A549 (cell line): ENCODE results near the gene LRSAM1. TPM values are rescaled to one million over a fixed set of nuclear protein-coding genes. Genes with fewer than 3 reads are reported as not detected.

Experiments used
- ATAC-seq, 2 experiments: fragments of 200-7000 bp in 1 of 2; fragments of >200 bp in 1 of 2; cut with Nextera tagmentation in 1 of 2; cut with Tn5 transposase in 1 of 2; 3 replicates each; pipeline versions ENCODE4 v1.8.0 to v1.9.1; 2018 to 2020; ENCODE audit warnings: mild to moderate bottlenecking in 1 of 2, moderate library complexity in 1 of 2
- CTCF ChIA-PET: fragments of 300-600 bp; sonication (Branson Sonifier 250); formaldehyde crosslinking; extraction: SDS; loops from one replicate; lab custom pipeline; 2021; ENCODE audit warnings: antibody characterized with exemption, inconsistent platforms; lab: Yijun Ruan, JAX
- POLR2A ChIA-PET: fragments of 350-600 bp; formaldehyde crosslinking; extraction: SDS; loops from one replicate; lab custom pipeline; 2021; ENCODE audit warnings: antibody characterized with exemption, inconsistent platforms; lab: Yijun Ruan, JAX
- DNase-seq, 2 experiments: peaks; one replicate each; pipeline versions ENCODE4 v3.0.0 to v3.0.0-alpha.2; 2011 to 2016; ENCODE audit warnings: low read depth in 1 of 2, low spot score in 1 of 2
- FAIRE-seq: peaks from 2 replicates; lab custom pipeline; 2011; peaks lifted over from hg19 to GRCh38; lab: Jason Lieb, UNC
- H3K27ac ChIP-seq, 2 experiments: fragments of >200 bp; sonication (Bioruptor Twin); formaldehyde crosslinking; 3 replicates each; pipeline ENCODE4 v1.5.1; 2016 to 2017
- H3K4me1 ChIP-seq: fragments of >200 bp; sonication (Bioruptor Twin); formaldehyde crosslinking; 3 replicates; pipeline ENCODE4 v1.6.1; 2016
- H3K4me2 ChIP-seq: fragments of >200 bp; sonication (Bioruptor Twin); formaldehyde crosslinking; 3 replicates; pipeline ENCODE4 v1.6.1; 2016
- H3K4me3 ChIP-seq: fragments of >200 bp; sonication (Bioruptor Twin); formaldehyde crosslinking; 3 replicates; pipeline ENCODE4 v1.5.1; 2016
- H3K9me3 ChIP-seq: fragments of >200 bp; sonication (Bioruptor Twin); formaldehyde crosslinking; 3 replicates; pipeline ENCODE4 v1.6.1; 2016
- BHLHE40 ChIP-seq: IDR thresholded peaks from 2 replicates; pipeline ENCODE4 v1.6.1; 2012; ENCODE audit warnings: low read depth, low read length, inconsistent platforms
- CHD2 ChIP-seq: fragments of 150-350 bp; IDR thresholded peaks from 2 replicates; pipeline ENCODE4 v1.6.1; 2014; ENCODE audit warnings: low read length; ENCODE audit not compliant: partially characterized antibody
- CTCF ChIP-seq: fragments of >200 bp; sonication (Bioruptor Twin); formaldehyde crosslinking; IDR thresholded peaks from 3 replicates; pipeline ENCODE4 v1.5.1; 2016
- EHMT2 ChIP-seq: fragments of 200-600 bp; sonication (generic); IDR thresholded peaks from 2 replicates; pipeline ENCODE4 v1.6.1; 2016; ENCODE audit warnings: antibody characterized with exemption, low read depth, mild to moderate bottlenecking, moderate library complexity
- FOSL2 ChIP-seq, 2 experiments: fragments of 450-650 bp in 1 of 2; fragments of >200 bp in 1 of 2; sonication (Bioruptor Twin) in 1 of 2; formaldehyde crosslinking; IDR thresholded peaks; 2 replicates each; pipeline versions ENCODE4 v1.5.0 to v1.6.1; 2016 to 2020; ENCODE audit warnings: mild to moderate bottlenecking in 1 of 2, moderate library complexity in 1 of 2
- GATA3 ChIP-seq: IDR thresholded peaks from 2 replicates; pipeline ENCODE4 v1.6.1; 2012; ENCODE audit warnings: borderline replicate concordance
- HDAC2 ChIP-seq: fragments of 200-600 bp; sonication (generic); IDR thresholded peaks from 2 replicates; pipeline ENCODE4 v1.6.1; 2016
- HMGXB4 ChIP-seq: fragments of 250-450 bp; sonication (Bioruptor Pico); IDR thresholded peaks from 2 replicates; pipeline ENCODE4 v1.5.0; 2021; ENCODE audit warnings: mild to moderate bottlenecking, moderate library complexity, borderline replicate concordance
- HOXA7 ChIP-seq: fragments of 250-450 bp; sonication (Bioruptor Pico); IDR thresholded peaks from 2 replicates; pipeline ENCODE4 v1.5.0; 2020; ENCODE audit warnings: mild to moderate bottlenecking, moderate library complexity
- HOXB13 ChIP-seq: fragments of 250-450 bp; sonication (Bioruptor Pico); IDR thresholded peaks from 2 replicates; pipeline ENCODE4 v1.5.0; 2020; ENCODE audit warnings: low read depth, mild to moderate bottlenecking, moderate library complexity
- HOXB5 ChIP-seq: fragments of 250-450 bp; sonication (Bioruptor Pico); IDR thresholded peaks from 2 replicates; pipeline ENCODE4 v1.5.0; 2020; ENCODE audit warnings: mild to moderate bottlenecking, moderate library complexity
- JUN ChIP-seq, 2 experiments: fragments of >200 bp; sonication (Bioruptor Twin); formaldehyde crosslinking; IDR thresholded peaks; 2 replicates in 1 of 2; 3 replicates in 1 of 2; pipeline ENCODE4 v1.6.1; 2016 to 2017
- KDM5A ChIP-seq: fragments of 200-600 bp; sonication (generic); IDR thresholded peaks from 2 replicates; pipeline ENCODE4 v1.6.1; 2016; ENCODE audit warnings: antibody characterized with exemption, mild to moderate bottlenecking
- MAX ChIP-seq: IDR thresholded peaks from 2 replicates; pipeline ENCODE4 v1.6.1; 2012
- MYC ChIP-seq: IDR thresholded peaks from 2 replicates; pipeline ENCODE4 v1.6.1; 2012; ENCODE audit warnings: mild to moderate bottlenecking, inconsistent platforms, low read length, improper control_type of control experiment, borderline replicate concordance
- NPAS2 ChIP-seq: fragments of 250-450 bp; sonication (Bioruptor Pico); IDR thresholded peaks from 2 replicates; pipeline ENCODE4 v1.8.0; 2022; ENCODE audit warnings: mild to moderate bottlenecking, moderate library complexity, borderline replicate concordance
- NR3C1 ChIP-seq: fragments of >200 bp; sonication (Bioruptor Twin); formaldehyde crosslinking; IDR thresholded peaks from 3 replicates; pipeline ENCODE4 v1.6.1; 2017
- RAD21 ChIP-seq, 2 experiments: fragments of >200 bp in 1 of 2; sonication (Bioruptor Twin) in 1 of 2; formaldehyde crosslinking in 1 of 2; IDR thresholded peaks in 1 of 2; conservative IDR thresholded peaks in 1 of 2; 2 replicates in 1 of 2; 3 replicates in 1 of 2; pipeline ENCODE4 v1.6.1; 2012 to 2018; ENCODE audit warnings: inconsistent platforms in 1 of 2
- RARB ChIP-seq: fragments of 250-450 bp; sonication (Bioruptor Pico); IDR thresholded peaks from 2 replicates; pipeline ENCODE4 v1.8.0; 2021; ENCODE audit warnings: mild to moderate bottlenecking, moderate library complexity
- SMC3 ChIP-seq: fragments of >200 bp; sonication (Bioruptor Twin); formaldehyde crosslinking; IDR thresholded peaks from 3 replicates; pipeline ENCODE4 v1.6.1; 2018; ENCODE audit warnings: inconsistent platforms
- TFCP2L1 ChIP-seq: fragments of 250-450 bp; sonication (Bioruptor Pico); IDR thresholded peaks from 2 replicates; pipeline ENCODE4 v1.5.0; 2021; ENCODE audit warnings: mild to moderate bottlenecking
- USF2 ChIP-seq: fragments of 450-650 bp; IDR thresholded peaks from 2 replicates; pipeline ENCODE4 v1.6.1; 2014; ENCODE audit warnings: antibody characterized with exemption
- ZFP36 ChIP-seq: fragments of 450-650 bp; IDR thresholded peaks from 2 replicates; pipeline ENCODE4 v1.6.1; 2014; ENCODE audit warnings: borderline replicate concordance; ENCODE audit not compliant: partially characterized antibody
- ZNF302 ChIP-seq: fragments of 250-450 bp; sonication (Bioruptor Pico); IDR thresholded peaks from 2 replicates; pipeline ENCODE4 v1.9.0; 2021; ENCODE audit warnings: inconsistent platforms, mild to moderate bottlenecking, moderate library complexity
- WGBS: methylation state at CpG from one replicate; pipeline ENCODE4 v1.1.6; 2017; ENCODE audit errors: missing lambda C conversion rate; 5-methylcytosine and 5-hydroxymethylcytosine counted together
- polyA plus RNA-seq, 4 experiments: library from polyadenylated mRNA; depleted of rRNA in 3 of 4; stranded (reverse); fragments of >200 nt; fragmentation: RNase III in 1 of 4; extraction: RNeasy Plus Mini Kit Qiagen cat#74134 plus additional on column Dnase treatment in 1 of 4; gene quantifications; 2 replicates in 3 of 4; 3 replicates in 1 of 4; pipeline ENCODE4 v1.2.3, GENCODE V29; 2011 to 2017

Gene LRSAM1
- polyA plus RNA-seq, 2 of the 4 experiments (the other 2 are of a cell fraction), result 5.1 to 10.0 TPM

GRCh38 chr9:127502706-127503378 lies 51.5 kb downstream of the LRSAM1 start:
- no peak overlapping the region for H3K4me3 ChIP-seq
- peaks cover 24% of the 10 kb centered on the region for H3K4me1 ChIP-seq
- no peak for FAIRE-seq
- ATAC-seq, result no peak
- H3K9me3 ChIP-seq, result no peaks in the 10 kb centered on the region
- POLR2A ChIA-PET, result interaction anchor here (1.6 kb wide), 1 partner anchor 84 kb away, joined by 5 read pairs; no protein-coding TSS in a partner anchor
- peak overlapping the region in 1 of 2 experiments; percentile 24; a peak in 1 of 6 replicates for H3K27ac ChIP-seq
- H3K4me2 ChIP-seq, result no peak overlapping the region
- no peak for DNase-seq
- CTCF ChIA-PET, result interaction anchor here (0.7 to 36.3 kb wide), 25 partner anchors 11 to 564 kb away, joined by 3 to 821 read pairs (median 5); partner anchors contain the start of genes CFAP157, STXBP1 and TOR2A
- 83% methylated on average over 13 of the region's 21 CpGs for WGBS
- no peak for TF ChIP-seq HOXB5 (CRISPR knock-in tag)
- no peak for TF ChIP-seq MYC
- TF ChIP-seq ZNF302 (CRISPR knock-in tag), result no peak
- no peak for TF ChIP-seq TFCP2L1
- TF ChIP-seq HMGXB4 (CRISPR knock-in tag), result no peak
- TF ChIP-seq USF2, result no peak
- no peak for TF ChIP-seq KDM5A
- no peak for TF ChIP-seq HDAC2
- no peak for TF ChIP-seq HOXB13 (CRISPR knock-in tag)
- TF ChIP-seq SMC3, result no peak
- no peak for TF ChIP-seq EHMT2

GRCh38 chr9:127503379-127503921 lies 52.1 kb downstream of the LRSAM1 start:
- Histone ChIP-seq H3K9me3 (no peaks in the 10 kb centered on the region), H3K4me1 (peaks cover 24% of the 10 kb centered on the region), H3K4me2 (no peak overlapping the region), H3K27ac (peak overlapping the region in 1 of 2 experiments; percentile 79; a peak in 2 of 6 replicates), H3K4me3 (no peak overlapping the region)
- WGBS, result 89% methylated on average over 15 of the region's 20 CpGs
- peak in 1 of 2 experiments; percentile 13; a peak in 1 of 5 replicates for TF ChIP-seq JUN (IDR thresholded peaks at IDR 0.05)
- TF ChIP-seq HOXA7 (CRISPR knock-in tag), result no peak
- FAIRE-seq, result no peak
- ChIA-PET CTCF (interaction anchor here (0.6 to 36.3 kb wide), 38 partner anchors 12 to 578 kb away, joined by 3 to 821 read pairs (median 6); partner anchors contain the start of genes CFAP157, STXBP1 and TOR2A), POLR2A (interaction anchor here (1.0 to 1.6 kb wide), 2 partner anchors 41 to 83 kb away, joined by 3 to 5 read pairs; no protein-coding TSS in a partner anchor)
- no peak for DNase-seq
- ATAC-seq, result peak in 1 of 2 experiments; percentile 1; a peak in 1 of 6 replicates

- FAIRE-seq, result peak; percentile 46
- ATAC-seq, result peak; percentile 69 to 87
- Histone ChIP-seq H3K4me1 (peaks cover 24% of the 10 kb centered on the region), H3K27ac (peak overlapping the region; percentile 26 to 79; a peak in 4 of 6 replicates), H3K9me3 (no peaks in the 10 kb centered on the region), H3K4me2 (no peak overlapping the region), H3K4me3 (no peak overlapping the region)
- peak; percentile 48 to 89 for DNase-seq
- 52% methylated on average over 23 of the region's 25 CpGs for WGBS
- POLR2A ChIA-PET, result interaction anchor here (0.7 to 1.6 kb wide), 3 partner anchors 41 to 82 kb away, joined by 3 to 5 read pairs (median 3); no protein-coding TSS in a partner anchor
- CTCF ChIA-PET, result interaction anchor here (0.5 to 36.3 kb wide), 55 partner anchors 8 to 776 kb away, joined by 3 to 821 read pairs (median 4); partner anchors contain the start of genes CFAP157, ENG, STXBP1 and TOR2A
- TF ChIP-seq GATA3 (no peak), RAD21 (conservative IDR thresholded peaks at IDR 0.05 in 1 of 2, IDR thresholded peaks at IDR 0.05 in 1 of 2) (peak; percentile 94 to 96), BHLHE40 (no peak), CHD2 (no peak), HDAC2 (no peak), NR3C1 (no peak), ZFP36 (no peak), JUN (IDR thresholded peaks at IDR 0.05) (peak in 1 of 2 experiments; percentile 4; a peak in 1 of 5 replicates), EHMT2 (no peak), RARB (CRISPR knock-in tag) (no peak), HOXA7 (CRISPR knock-in tag) (no peak), NPAS2 (CRISPR knock-in tag) (no peak), FOSL2 (IDR thresholded peaks at IDR 0.05) (no peak), FOSL2 (CRISPR knock-in tag; IDR thresholded peaks at IDR 0.05) (no peak), CTCF (peak; percentile 84), SMC3 (peak; percentile 93), MAX (peak; percentile 42; the same call in 1 of the 2 replicates)
Observed at GRCh38 chr9:127503947-127504886, 52.9 kb downstream of the LRSAM1 start.
